Fibroblast of skin of back (primary cell): ENCODE results near the gene C1QA. TPM values are rescaled to one million over a fixed set of nuclear protein-coding genes. Genes with fewer than 3 reads are reported as not detected.
A peak's percentile ranks its signal among the peaks of the same experiment; 100 is the strongest.

Source experiments
- DNase-seq: peaks from one replicate; pipeline ENCODE4 v3.0.0-alpha.2; 2013
- polyA plus RNA-seq, 2 experiments: library from polyadenylated mRNA; unstranded; fragments of 120-200 nt; gene quantifications; one replicate each; pipeline ENCODE4 v1.2.1, GENCODE V29; 2013; ENCODE audit not compliant: insufficient read length in 2 of 2

The C1QA gene
- 0.12 TPM for polyA plus RNA-seq (2013, experiment 1 of 2; ENCODE audit: insufficient read length)
- polyA plus RNA-seq (2013, experiment 2 of 2; ENCODE audit: insufficient read length) = 0.13 TPM

GRCh38 chr1:22636353-22636752 is at the start of gene C1QA:
TSS of gene C1QA (plus strand) at chr1:22636628. CDS start at chr1:22637617, 989 bp downstream.
- DNase-seq = no peak

GRCh38 chr1:22587247-22587646 is 49.2 kb upstream of the C1QA start:
- no peak for DNase-seq

GRCh38 chr1:22588899-22589422 is 47.5 kb upstream of the C1QA start:
- no peak for DNase-seq

GRCh38 chr1:22591576-22591975 is 44.9 kb upstream of the C1QA start:
- no peak for DNase-seq

GRCh38 chr1:22592051-22592450 is 44.4 kb upstream of the C1QA start:
- no peak for DNase-seq

GRCh38 chr1:22592919-22593790 is 43.3 kb upstream of the C1QA start:
- no peak for DNase-seq

- DNase-seq = no peak
Observed at GRCh38 chr1:22594396-22594795, 42.0 kb upstream of the C1QA start.

- DNase-seq = no peak
Observed at GRCh38 chr1:22595108-22595507, 41.3 kb upstream of the C1QA start.

GRCh38 chr1:22597301-22597965 is 39.0 kb upstream of the C1QA start:
- no peak for DNase-seq

GRCh38 chr1:22597996-22598395 is 38.4 kb upstream of the C1QA start:
- no peak for DNase-seq

GRCh38 chr1:22598736-22599135 is 37.7 kb upstream of the C1QA start:
- DNase-seq = no peak

GRCh38 chr1:22600071-22600816 is 36.2 kb upstream of the C1QA start:
- no peak for DNase-seq

GRCh38 chr1:22600817-22601605 is 35.4 kb upstream of the C1QA start:
- no peak for DNase-seq

GRCh38 chr1:22601610-22602009 is 34.8 kb upstream of the C1QA start:
- DNase-seq = no peak

GRCh38 chr1:22602060-22602740 is 34.2 kb upstream of the C1QA start:
- DNase-seq = no peak

- DNase-seq = no peak
Observed at GRCh38 chr1:22606161-22606560, 30.3 kb upstream of the C1QA start.

- DNase-seq = no peak
Observed at GRCh38 chr1:22607154-22607553, 29.3 kb upstream of the C1QA start.

GRCh38 chr1:22608361-22608760 is 28.1 kb upstream of the C1QA start:
- no peak for DNase-seq

- DNase-seq = no peak
Observed at GRCh38 chr1:22609291-22609690, 27.1 kb upstream of the C1QA start.

GRCh38 chr1:22611530-22611947 is 24.9 kb upstream of the C1QA start:
- DNase-seq = peak; percentile 61
